Hepatocyte (in vitro differentiated cells): ENCODE results near the gene FYN.

Experiments used
- EZH2 ChIP-seq: fragments of 200-600 bp; sonication (generic); IDR thresholded peaks from 2 replicates; pipeline ENCODE4 v1.6.1; 2016; ENCODE audit warnings: antibody characterized with exemption, mild to moderate bottlenecking, borderline replicate concordance
- EZH2phosphoT487 ChIP-seq: fragments of 200-600 bp; sonication (generic); IDR thresholded peaks from one replicate; pipeline ENCODE4 v1.6.1; 2018; ENCODE audit warnings: antibody characterized with exemption, mild to moderate bottlenecking, low read depth, moderate library complexity; ENCODE audit not compliant: unreplicated experiment, severe bottlenecking
- TF ChIP-seq, protein P1 (sequence below): fragments of 200-600 bp; sonication (generic); IDR thresholded peaks from 2 replicates; pipeline ENCODE4 v1.5.1; 2016; ENCODE audit warnings: antibody characterized with exemption, mild to moderate bottlenecking; ENCODE audit not compliant: poor library complexity

DNA sequence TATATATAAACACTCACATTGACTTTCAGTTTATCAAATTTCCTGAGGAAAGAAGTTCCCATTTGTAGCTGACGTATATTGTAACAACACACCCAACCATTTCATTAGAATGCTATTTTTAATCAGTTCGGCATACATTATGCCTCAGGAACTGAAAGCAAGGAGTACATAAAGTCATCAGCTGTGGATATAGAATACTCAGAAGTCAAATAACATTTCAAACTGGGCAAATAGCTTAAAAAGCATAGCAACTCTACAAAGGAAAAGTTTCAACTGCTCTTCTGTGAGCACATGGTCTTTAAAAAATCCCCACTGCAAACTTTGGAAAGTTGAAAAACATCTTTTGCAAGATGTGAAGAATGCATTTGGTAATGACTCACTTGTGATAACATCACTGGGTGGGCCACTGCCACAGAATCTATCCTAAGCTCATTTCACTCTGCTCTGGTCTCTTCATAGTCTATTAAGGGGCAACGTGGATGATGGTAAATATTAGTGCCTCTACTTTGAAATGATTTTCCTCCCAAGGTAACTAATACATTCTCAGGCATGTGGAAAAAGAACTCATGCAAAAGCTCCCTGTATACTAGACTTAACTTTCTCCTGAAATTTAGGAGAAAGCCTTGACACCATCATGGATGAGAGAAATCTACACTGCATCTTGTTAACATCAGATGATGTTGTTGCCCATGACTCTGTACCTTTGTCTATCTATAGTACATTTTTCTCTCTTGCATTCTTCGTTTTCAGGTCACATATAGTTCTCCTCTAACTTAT, 49.2 kb downstream of the FYN start:
- TF ChIP-seq, protein P1, sequence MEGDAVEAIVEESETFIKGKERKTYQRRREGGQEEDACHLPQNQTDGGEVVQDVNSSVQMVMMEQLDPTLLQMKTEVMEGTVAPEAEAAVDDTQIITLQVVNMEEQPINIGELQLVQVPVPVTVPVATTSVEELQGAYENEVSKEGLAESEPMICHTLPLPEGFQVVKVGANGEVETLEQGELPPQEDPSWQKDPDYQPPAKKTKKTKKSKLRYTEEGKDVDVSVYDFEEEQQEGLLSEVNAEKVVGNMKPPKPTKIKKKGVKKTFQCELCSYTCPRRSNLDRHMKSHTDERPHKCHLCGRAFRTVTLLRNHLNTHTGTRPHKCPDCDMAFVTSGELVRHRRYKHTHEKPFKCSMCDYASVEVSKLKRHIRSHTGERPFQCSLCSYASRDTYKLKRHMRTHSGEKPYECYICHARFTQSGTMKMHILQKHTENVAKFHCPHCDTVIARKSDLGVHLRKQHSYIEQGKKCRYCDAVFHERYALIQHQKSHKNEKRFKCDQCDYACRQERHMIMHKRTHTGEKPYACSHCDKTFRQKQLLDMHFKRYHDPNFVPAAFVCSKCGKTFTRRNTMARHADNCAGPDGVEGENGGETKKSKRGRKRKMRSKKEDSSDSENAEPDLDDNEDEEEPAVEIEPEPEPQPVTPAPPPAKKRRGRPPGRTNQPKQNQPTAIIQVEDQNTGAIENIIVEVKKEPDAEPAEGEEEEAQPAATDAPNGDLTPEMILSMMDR: no peak
- TF ChIP-seq EZH2 (no peak), EZH2phosphoT487 (no peak)
